GM06990 (cell line): ENCODE data around the gene EPS8L2.

Experiments used
- DNase-seq: peaks from one replicate; pipeline ENCODE4 v3.0.0-alpha.2; 2011; ENCODE audit not compliant: insufficient read length; ENCODE audit errors: extremely low read depth
- H3K27me3 ChIP-seq: replicated peaks from 2 replicates; pipeline ENCODE4 v1.6.0; 2011; ENCODE audit warnings: low read length; ENCODE audit not compliant: control insufficient read depth, insufficient read depth
- H3K36me3 ChIP-seq: 2 replicates; pipeline ENCODE4 v1.5.1; 2011; ENCODE audit warnings: low read length; ENCODE audit not compliant: control insufficient read depth, insufficient read depth
- H3K4me3 ChIP-seq: replicated peaks from 2 replicates; pipeline ENCODE4 v1.5.1; 2011; ENCODE audit warnings: low read depth, mild to moderate bottlenecking, control low read depth, low read length
- TF ChIP-seq, protein P1 (sequence below): IDR thresholded peaks from 2 replicates; pipeline ENCODE4 v1.5.1; 2011; ENCODE audit warnings: low read length, control low read depth, mild to moderate bottlenecking, inconsistent platforms; ENCODE audit not compliant: insufficient read depth, poor library complexity, severe bottlenecking

The EPS8L2 gene

DNA sequence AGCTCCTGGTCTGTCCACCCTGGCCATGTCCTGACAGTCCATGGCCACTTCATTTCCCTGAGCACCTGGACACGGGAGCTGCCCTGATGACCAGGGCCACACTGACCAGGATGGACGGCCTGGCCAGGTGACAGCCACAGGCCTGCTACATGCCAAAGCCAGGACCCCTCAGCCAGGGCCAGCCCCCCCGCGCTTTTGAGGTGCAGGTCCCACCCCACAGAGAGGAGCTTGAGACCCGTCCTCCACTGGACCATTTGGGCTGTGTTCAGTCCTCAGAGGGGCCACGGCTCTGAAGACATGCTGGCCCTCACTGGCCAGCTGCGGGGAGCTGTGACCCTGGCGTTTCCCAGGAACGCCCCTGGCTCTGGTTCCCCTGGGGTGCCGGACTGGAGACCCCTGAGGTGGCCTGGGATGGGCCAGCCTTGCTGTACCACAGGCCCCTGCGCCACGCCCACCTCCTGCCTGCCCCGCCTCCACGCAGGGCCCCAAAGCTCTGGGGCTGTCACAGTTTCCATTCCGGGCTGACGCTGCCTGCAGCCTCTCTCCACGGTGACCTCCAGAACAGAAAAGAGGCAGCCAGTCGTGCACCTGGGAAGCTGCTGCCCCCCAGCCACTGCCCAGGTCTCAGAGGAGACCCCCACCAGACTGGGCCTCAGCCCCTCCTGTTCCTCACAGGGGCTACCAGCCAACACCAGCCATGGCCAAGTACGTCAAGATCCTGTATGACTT, 18.2 kb downstream of the EPS8L2 start:
- no peak overlapping the region for H3K4me3 ChIP-seq
- no peak for DNase-seq
- H3K36me3 ChIP-seq: no peaks in the 10 kb centered on the region
- TF ChIP-seq, protein P1, sequence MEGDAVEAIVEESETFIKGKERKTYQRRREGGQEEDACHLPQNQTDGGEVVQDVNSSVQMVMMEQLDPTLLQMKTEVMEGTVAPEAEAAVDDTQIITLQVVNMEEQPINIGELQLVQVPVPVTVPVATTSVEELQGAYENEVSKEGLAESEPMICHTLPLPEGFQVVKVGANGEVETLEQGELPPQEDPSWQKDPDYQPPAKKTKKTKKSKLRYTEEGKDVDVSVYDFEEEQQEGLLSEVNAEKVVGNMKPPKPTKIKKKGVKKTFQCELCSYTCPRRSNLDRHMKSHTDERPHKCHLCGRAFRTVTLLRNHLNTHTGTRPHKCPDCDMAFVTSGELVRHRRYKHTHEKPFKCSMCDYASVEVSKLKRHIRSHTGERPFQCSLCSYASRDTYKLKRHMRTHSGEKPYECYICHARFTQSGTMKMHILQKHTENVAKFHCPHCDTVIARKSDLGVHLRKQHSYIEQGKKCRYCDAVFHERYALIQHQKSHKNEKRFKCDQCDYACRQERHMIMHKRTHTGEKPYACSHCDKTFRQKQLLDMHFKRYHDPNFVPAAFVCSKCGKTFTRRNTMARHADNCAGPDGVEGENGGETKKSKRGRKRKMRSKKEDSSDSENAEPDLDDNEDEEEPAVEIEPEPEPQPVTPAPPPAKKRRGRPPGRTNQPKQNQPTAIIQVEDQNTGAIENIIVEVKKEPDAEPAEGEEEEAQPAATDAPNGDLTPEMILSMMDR: no peak
- H3K27me3 ChIP-seq: no peaks in the 10 kb centered on the region; the same call in 1 of the 2 replicates

DNA sequence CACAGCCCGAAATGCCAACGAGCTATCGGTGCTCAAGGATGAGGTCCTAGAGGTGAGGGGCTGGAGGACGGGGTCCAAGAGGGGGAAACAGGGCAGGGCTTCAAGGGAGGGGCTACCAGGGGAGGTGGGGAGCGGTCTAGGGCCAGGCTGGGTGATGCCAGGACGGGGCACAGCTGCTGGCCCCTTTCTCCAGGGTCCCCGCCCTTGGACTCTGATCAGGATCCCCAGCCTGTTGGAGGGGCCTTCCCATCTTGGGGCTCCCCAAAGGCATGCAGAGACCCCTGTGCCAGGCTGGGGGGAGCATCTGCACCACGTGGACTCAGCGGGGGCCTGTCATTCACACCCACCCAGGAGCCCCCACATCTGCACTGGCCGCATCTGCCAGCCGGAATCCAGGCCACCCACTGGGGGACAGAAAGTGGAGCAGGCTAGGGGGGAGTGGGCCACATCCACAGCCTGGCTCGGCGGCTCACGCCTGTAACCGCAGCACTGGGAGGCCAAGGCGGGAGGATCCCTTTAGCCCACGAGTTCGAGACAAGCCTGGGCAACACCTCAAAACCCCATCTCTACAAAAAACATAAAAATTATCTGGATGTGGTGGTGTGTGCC, 18.9 kb downstream of the EPS8L2 start:
- H3K4me3 ChIP-seq: peak overlapping the region; percentile 45; the same call in 1 of the 2 replicates

DNA sequence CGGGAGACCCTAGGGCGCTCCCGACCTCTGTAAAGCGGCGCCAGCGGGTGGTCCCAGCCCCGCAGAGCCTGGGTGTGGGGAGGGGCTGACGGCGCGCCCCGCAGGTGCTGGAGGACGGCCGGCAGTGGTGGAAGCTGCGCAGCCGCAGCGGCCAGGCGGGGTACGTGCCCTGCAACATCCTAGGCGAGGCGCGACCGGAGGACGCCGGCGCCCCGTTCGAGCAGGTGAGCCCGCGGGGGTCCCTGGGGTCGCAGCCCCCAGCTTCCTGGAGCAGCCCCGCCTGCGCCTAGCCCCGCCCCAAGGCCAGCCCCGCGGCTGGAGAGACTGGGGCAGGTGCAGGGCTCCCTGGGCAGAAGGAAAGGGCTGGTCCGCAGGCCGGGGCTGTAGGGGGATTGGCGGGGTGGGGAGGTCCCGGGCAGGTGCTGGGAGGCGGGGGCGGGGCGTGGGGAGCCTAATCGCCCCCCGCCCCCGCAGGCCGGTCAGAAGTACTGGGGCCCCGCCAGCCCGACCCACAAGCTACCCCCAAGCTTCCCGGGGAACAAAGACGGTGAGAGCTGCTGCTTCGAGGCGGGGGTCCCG, 19.7 kb downstream of the EPS8L2 start:
- no peaks in the 10 kb centered on the region; the same call in 1 of the 2 replicates for H3K27me3 ChIP-seq
- H3K36me3 ChIP-seq: no peaks in the 10 kb centered on the region
- DNase-seq: no peak
- TF ChIP-seq, protein P1: no peak
- H3K4me3 ChIP-seq: peak overlapping the region; percentile 45

More for the DNA sequence above, 18.9 kb downstream of the EPS8L2 start:
- TF ChIP-seq, protein P1: no peak
- H3K27me3 ChIP-seq: no peaks in the 10 kb centered on the region; the same call in 1 of the 2 replicates
- no peaks in the 10 kb centered on the region for H3K36me3 ChIP-seq
- DNase-seq: no peak

DNA sequence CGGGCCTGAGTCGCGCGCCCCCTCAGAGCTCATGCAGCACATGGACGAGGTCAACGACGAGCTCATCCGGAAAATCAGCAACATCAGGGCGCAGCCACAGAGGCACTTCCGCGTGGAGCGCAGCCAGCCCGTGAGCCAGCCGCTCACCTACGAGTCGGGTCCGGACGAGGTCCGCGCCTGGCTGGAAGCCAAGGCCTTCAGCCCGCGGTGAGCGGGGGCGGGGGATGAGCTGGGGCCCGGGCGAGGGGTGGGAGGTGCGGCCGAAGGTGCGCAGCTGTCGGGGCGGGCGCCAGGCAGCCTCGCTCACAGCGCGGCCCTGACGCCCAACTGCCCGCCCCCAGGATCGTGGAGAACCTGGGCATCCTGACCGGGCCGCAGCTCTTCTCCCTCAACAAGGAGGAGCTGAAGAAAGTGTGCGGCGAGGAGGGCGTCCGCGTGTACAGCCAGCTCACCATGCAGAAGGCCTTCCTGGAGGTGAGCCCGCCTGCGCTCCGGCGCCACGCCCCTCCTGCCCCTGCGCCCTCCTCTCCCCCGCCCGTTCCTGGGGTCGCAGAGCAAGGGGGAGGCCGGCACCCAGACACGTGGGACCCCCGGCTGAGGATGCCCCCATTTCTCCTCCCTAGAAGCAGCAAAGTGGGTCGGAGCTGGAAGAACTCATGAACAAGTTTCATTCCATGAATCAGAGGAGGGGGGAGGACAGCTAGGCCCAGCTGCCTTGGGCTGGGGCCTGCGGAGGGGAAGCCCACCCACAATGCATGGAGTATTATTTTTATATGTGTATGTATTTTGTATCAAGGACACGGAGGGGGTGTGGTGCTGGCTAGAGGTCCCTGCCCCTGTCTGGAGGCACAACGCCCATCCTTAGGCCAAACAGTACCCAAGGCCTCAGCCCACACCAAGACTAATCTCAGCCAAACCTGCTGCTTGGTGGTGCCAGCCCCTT, 20.5 kb downstream of the EPS8L2 start:
- H3K4me3 ChIP-seq: peak overlapping the region; percentile 45
- H3K36me3 ChIP-seq: no peaks in the 10 kb centered on the region
- no peaks in the 10 kb centered on the region; the same call in 1 of the 2 replicates for H3K27me3 ChIP-seq
- peak; percentile 74 for DNase-seq
- TF ChIP-seq, protein P1: no peak

DNA sequence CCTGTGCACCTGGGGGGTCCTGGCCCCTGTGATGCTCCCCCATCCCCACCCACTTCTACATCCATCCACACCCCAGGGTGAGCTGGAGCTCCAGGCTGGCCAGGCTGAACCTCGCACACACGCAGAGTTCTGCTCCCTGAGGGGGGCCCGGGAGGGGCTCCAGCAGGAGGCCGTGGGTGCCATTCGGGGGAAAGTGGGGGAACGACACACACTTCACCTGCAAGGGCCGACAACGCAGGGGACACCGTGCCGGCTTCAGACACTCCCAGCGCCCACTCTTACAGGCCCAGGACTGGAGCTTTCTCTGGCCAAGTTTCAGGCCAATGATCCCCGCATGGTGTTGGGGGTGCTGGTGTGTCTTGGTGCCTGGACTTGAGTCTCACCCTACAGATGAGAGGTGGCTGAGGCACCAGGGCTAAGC, 21.3 kb downstream of the EPS8L2 start:
- Histone ChIP-seq H3K4me3 (no peak overlapping the region), H3K27me3 (no peaks in the 10 kb centered on the region; the same call in 1 of the 2 replicates), H3K36me3 (no peaks in the 10 kb centered on the region)
- TF ChIP-seq, protein P1: no peak
- DNase-seq: no peak
